ENCODE results near the gene HTR7.
"Not testable (repeated sequence)": the region's sequence is repeated elsewhere in the genome, so short reads cannot be mapped to it uniquely, and the experiment has no call there.

HTR7 gene

GRCh38 chr10:90856964-90857634 lies 740 bp downstream of the HTR7 start:
- DNase-seq: no peak

GRCh38 chr10:90856261-90856660 lies 1.6 kb downstream of the HTR7 start:
- no peak for DNase-seq

- no peak for DNase-seq
Measured at GRCh38 chr10:90855126-90855525, 2.7 kb downstream of the HTR7 start.

- no peak for DNase-seq
Measured at GRCh38 chr10:90849956-90850749, 7.7 kb downstream of the HTR7 start.

GRCh38 chr10:90847436-90847835 lies 10.4 kb downstream of the HTR7 start:
- DNase-seq: peak; percentile 41

- no peak for DNase-seq
Measured at GRCh38 chr10:90846746-90847145, 11.1 kb downstream of the HTR7 start.

GRCh38 chr10:90845726-90846125 lies 12.1 kb downstream of the HTR7 start:
- no peak for DNase-seq

GRCh38 chr10:90842725-90843124 lies 15.1 kb downstream of the HTR7 start:
- DNase-seq: no peak

- DNase-seq: no peak
Measured at GRCh38 chr10:90837486-90837885, 20.4 kb downstream of the HTR7 start.

GRCh38 chr10:90834326-90834725 lies 23.5 kb downstream of the HTR7 start:
- no peak for DNase-seq

- no peak for DNase-seq
Measured at GRCh38 chr10:90832111-90832510, 25.7 kb downstream of the HTR7 start.

GRCh38 chr10:90822508-90822907 lies 35.3 kb downstream of the HTR7 start:
- no peak for DNase-seq

- DNase-seq: not testable (repeated sequence)
Measured at GRCh38 chr10:90821864-90822263, 36.0 kb downstream of the HTR7 start.

GRCh38 chr10:90819911-90820310 lies 37.9 kb downstream of the HTR7 start:
- DNase-seq: no peak

GRCh38 chr10:90818736-90819135 lies 39.1 kb downstream of the HTR7 start:
- no peak for DNase-seq

GRCh38 chr10:90817128-90817889 lies 40.5 kb downstream of the HTR7 start:
- DNase-seq: no peak

- no peak for DNase-seq
Measured at GRCh38 chr10:90816466-90816865, 41.4 kb downstream of the HTR7 start.

GRCh38 chr10:90813594-90814365 lies 44.1 kb downstream of the HTR7 start:
- DNase-seq: no peak

- not testable (repeated sequence) for DNase-seq
Measured at GRCh38 chr10:90807106-90807505, 50.7 kb downstream of the HTR7 start.

GRCh38 chr10:90806677-90807076 lies 51.2 kb downstream of the HTR7 start:
- no peak for DNase-seq

- DNase-seq: no peak
Measured at GRCh38 chr10:90805206-90805605, 52.6 kb downstream of the HTR7 start.

- DNase-seq: no peak
Measured at GRCh38 chr10:90804354-90804753, 53.5 kb downstream of the HTR7 start.

- no peak for DNase-seq
Measured at GRCh38 chr10:90801608-90802007, 56.2 kb downstream of the HTR7 start.
